HCT116 (cell line): ENCODE data around the gene CRLF3.
A peak's percentile ranks its signal among the peaks of the same experiment; 100 is the strongest.

Experiments
- CTCF ChIP-seq, 3 experiments: fragments of 200-600 bp in 1 of 3; sonication (generic) in 1 of 3; IDR thresholded peaks in 2 of 3; conservative IDR thresholded peaks in 1 of 3; 2 replicates each; pipeline ENCODE4 v1.5.1; 2012 to 2017; ENCODE audit warnings: low read depth in 2 of 3, low read length in 2 of 3, antibody characterized with exemption in 1 of 3, borderline replicate concordance in 1 of 3, control low read depth in 1 of 3, mild to moderate bottlenecking in 1 of 3, mixed read lengths in 1 of 3, mixed run types in 1 of 3, moderate library complexity in 1 of 3; ENCODE audit not compliant: insufficient read depth in 1 of 3
- EZH2 ChIP-seq: fragments of 200-600 bp; sonication (generic); IDR thresholded peaks from 2 replicates; pipeline ENCODE4 v1.6.1; 2017; ENCODE audit warnings: antibody characterized with exemption, mixed run types
- EZH2phosphoT487 ChIP-seq: fragments of 200-600 bp; IDR thresholded peaks from 2 replicates; pipeline ENCODE4 v1.6.1; 2018; ENCODE audit warnings: antibody characterized with exemption, borderline replicate concordance
- MAX ChIP-seq: IDR thresholded peaks from 2 replicates; pipeline ENCODE4 v1.6.1; 2012
- POLR2A ChIP-seq: IDR thresholded peaks from 2 replicates; pipeline ENCODE4 v1.7.0; 2011; ENCODE audit warnings: borderline replicate concordance; ENCODE audit not compliant: insufficient read depth, insufficient read length; ENCODE audit errors: extremely low read depth
- POLR2AphosphoS5 ChIP-seq: IDR thresholded peaks from 2 replicates; pipeline ENCODE4 v1.6.1; 2011; ENCODE audit warnings: mild to moderate bottlenecking, low read depth, low read length, moderate library complexity
- SP1 ChIP-seq: IDR thresholded peaks from 2 replicates; pipeline ENCODE4 v1.6.1; 2012; ENCODE audit warnings: low read depth

GRCh38 chr17:30824356-30825145 is at the start of gene CRLF3:
- TF ChIP-seq EZH2: no peak
- peak; percentile 62 for TF ChIP-seq POLR2A
- peak; percentile 54 to 63 (median 55) for TF ChIP-seq CTCF (IDR thresholded peaks at IDR 0.05 in 2 of 3, conservative IDR thresholded peaks at IDR 0.05 in 1 of 3; ENCODE audit: borderline replicate concordance in 1 of 3, insufficient read depth in 1 of 3, low read depth in 2 of 3, low read length in 2 of 3)
- TF ChIP-seq EZH2phosphoT487: no peak
- peak; percentile 88 for TF ChIP-seq MAX
- peak; percentile 72 for TF ChIP-seq SP1
- TF ChIP-seq POLR2AphosphoS5: peak; percentile 93
